Heart left ventricle (tissue), 13 donors: ENCODE results near the gene EXOC4.

ENCODE experiments used
- CTCF ChIP-seq, 12 donors: fragments of 200-600 bp; sonication (generic) in 4 of 12; IDR thresholded peaks; one replicate each; pipeline versions ENCODE4 v1.5.0 to v1.8.0; 2018 to 2022; ENCODE audit warnings: antibody characterized with exemption in 12 of 12, mild to moderate bottlenecking in 5 of 12
- POLR2A ChIP-seq, 2 donors: fragments of 450-650 bp; IDR thresholded peaks; one replicate each; pipeline ENCODE4 v1.6.1; 2017; ENCODE audit warnings: antibody characterized with exemption in 2 of 2, mild to moderate bottlenecking in 2 of 2, moderate library complexity in 2 of 2
- donor health status: ischemic (EF 13 %, LVEDD 7.1; RV severe dilation, severe dysfunction).
- donor health status: DM: no; HTN: yes; CAD: no.
- donor health status: DM: no; HTN: no; CAD: no.
- donor health status: ischemic (EF 25% LVEDD 6.9; RV normal size, moderate dysfunction).
- donor health status: ischemic (EF 25% LVEDD 5.7; RV mildly dilated, moderate dysfunction).
- donor health status: ischemic (EF 35%, LVEDD 5.7; RV mildly dilated, moderate dysfunction).
- donor health status: nonischemic (EF 11% LVEDD 7.7; RV severe dilation, severe dysfunction).
- donor health status: DM: yes; HTN: yes; CAD: no.
- donor health status: PGD.
- donor health status: ischemic (EF 29% LVEDD 5.4; RV normal size, mild dysfunction).
- donor health status: nonischemic (EF 23%, LVEDD 6.1; RV moderate dilation, normal function).

GRCh38 chr7:133618970-133619369, 366.1 kb downstream of the EXOC4 start:
- TF ChIP-seq POLR2A (IDR thresholded peaks at IDR 0.05): no peak
- no peak for TF ChIP-seq CTCF (IDR thresholded peaks at IDR 0.05)
